ENCODE results near the gene LANCL2.
"Not testable (repeated sequence)": the region's sequence is repeated elsewhere in the genome, so short reads cannot be mapped to it uniquely, and the experiment has no call there.

Gene LANCL2

GRCh38 chr7:55438757-55439525 lies 73.8 kb downstream of the LANCL2 start:
- DNase-seq, result no peak

- no peak for DNase-seq
Measured at GRCh38 chr7:55439627-55440026, 74.5 kb downstream of the LANCL2 start.

- no peak for DNase-seq
Measured at GRCh38 chr7:55440040-55440690, 75.0 kb downstream of the LANCL2 start.

- no peak for DNase-seq
Measured at GRCh38 chr7:55441002-55441401, 75.9 kb downstream of the LANCL2 start.

GRCh38 chr7:55441774-55442522 lies 76.8 kb downstream of the LANCL2 start:
- no peak for DNase-seq

GRCh38 chr7:55444786-55445185 lies 79.6 kb downstream of the LANCL2 start:
- DNase-seq, result no peak

- no peak for DNase-seq
Measured at GRCh38 chr7:55448526-55448925, 83.4 kb downstream of the LANCL2 start.

- DNase-seq, result no peak
Measured at GRCh38 chr7:55449205-55449991, 84.3 kb downstream of the LANCL2 start.

GRCh38 chr7:55449992-55450535 lies 84.9 kb downstream of the LANCL2 start:
- DNase-seq, result no peak

GRCh38 chr7:55452971-55453370 lies 87.8 kb downstream of the LANCL2 start:
- DNase-seq, result no peak

- no peak for DNase-seq
Measured at GRCh38 chr7:55457801-55458200, 92.7 kb downstream of the LANCL2 start.

- no peak for DNase-seq
Measured at GRCh38 chr7:55458351-55458750, 93.2 kb downstream of the LANCL2 start.

- no peak for DNase-seq
Measured at GRCh38 chr7:55463686-55464262, 98.6 kb downstream of the LANCL2 start.

- DNase-seq, result no peak
Measured at GRCh38 chr7:55464422-55464821, 99.3 kb downstream of the LANCL2 start.

GRCh38 chr7:55465691-55466090 lies 100.6 kb downstream of the LANCL2 start:
- DNase-seq, result no peak

- no peak for DNase-seq
Measured at GRCh38 chr7:55467047-55467593, 102.0 kb downstream of the LANCL2 start.

GRCh38 chr7:55468495-55468894 lies 103.4 kb downstream of the LANCL2 start:
- no peak for DNase-seq

- peak; percentile 17 for DNase-seq
Measured at GRCh38 chr7:55469271-55469681, 104.1 kb downstream of the LANCL2 start.

- DNase-seq, result no peak
Measured at GRCh38 chr7:55469721-55470120, 104.6 kb downstream of the LANCL2 start.

GRCh38 chr7:55470261-55470660 lies 105.1 kb downstream of the LANCL2 start:
- DNase-seq, result no peak

GRCh38 chr7:55471594-55471993 lies 106.5 kb downstream of the LANCL2 start:
- not testable (repeated sequence) for DNase-seq

GRCh38 chr7:55472406-55472805 lies 107.3 kb downstream of the LANCL2 start:
- not testable (repeated sequence) for DNase-seq

Measured in T-helper 9 cell (primary cell).